HG03439 (cell line): ENCODE results near the gene GPC6.

Experiments used
- ATAC-seq: cut with Tn5 transposase; IDR thresholded peaks from one replicate; pipeline ENCODE4 v1.9.1; 2021; ENCODE audit warnings: mild to moderate bottlenecking, moderate library complexity; ENCODE audit not compliant: unreplicated experiment

Gene GPC6

DNA sequence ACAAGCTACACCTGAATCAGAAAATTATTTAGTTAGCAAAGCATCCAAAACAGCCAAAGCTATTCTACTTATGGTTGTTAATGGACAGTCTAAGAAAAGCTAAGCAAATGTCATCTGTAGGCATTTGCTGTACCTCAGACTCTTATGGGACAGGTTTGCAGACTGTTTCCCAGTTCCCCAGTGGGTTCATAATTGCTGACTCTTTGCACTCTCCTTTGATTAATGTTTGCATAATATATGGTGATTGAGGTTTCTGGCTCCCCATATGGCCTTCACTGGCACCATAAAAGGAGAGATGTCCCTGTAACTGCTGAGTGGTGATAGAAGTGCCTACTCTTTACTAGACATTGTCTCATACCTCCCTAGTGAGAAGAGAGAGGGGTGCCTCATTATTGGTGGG, 142.1 kb downstream of the GPC6 start:
- ATAC-seq = no peak

DNA sequence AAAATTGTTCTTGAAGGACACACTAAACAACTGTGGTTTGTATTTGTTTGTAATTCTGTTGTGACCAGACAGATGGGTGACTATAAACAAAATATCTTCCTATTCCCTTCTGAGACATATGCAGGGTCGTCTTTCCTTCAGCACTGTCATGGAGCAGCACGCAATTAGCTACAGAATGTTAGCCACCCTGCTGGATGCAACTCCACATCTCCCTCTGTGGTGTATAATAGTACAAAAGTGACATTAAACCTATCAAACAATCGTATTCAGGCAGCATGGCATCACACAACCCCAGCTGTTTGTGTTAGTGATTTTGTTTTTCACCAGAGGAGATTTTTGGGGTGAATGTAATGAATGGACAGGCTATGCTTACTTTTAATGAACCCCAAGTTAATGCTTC, 146.2 kb downstream of the GPC6 start:
- ATAC-seq = no peak

DNA sequence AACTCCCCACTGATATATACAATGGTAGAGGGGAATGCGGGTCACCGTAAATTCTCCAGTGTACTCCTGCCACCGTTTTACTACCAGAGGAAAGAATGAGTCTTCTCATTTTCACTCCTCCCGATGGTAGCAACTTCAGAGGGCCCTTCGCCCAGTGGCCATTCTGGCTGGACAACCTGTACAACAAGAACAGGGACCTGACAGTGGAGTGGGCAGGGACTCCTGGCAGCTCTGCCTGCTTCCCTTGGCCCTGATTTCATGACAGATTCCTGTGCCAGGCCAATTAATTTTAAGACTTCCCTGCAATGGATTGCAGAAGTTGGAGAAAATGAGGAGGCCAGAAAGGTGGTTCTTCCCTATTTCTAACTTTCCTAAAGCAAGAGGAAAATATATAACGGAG, 148.9 kb downstream of the GPC6 start:
- ATAC-seq = no peak

GRCh38 chr13:93377196-93377595, 150.6 kb downstream of the GPC6 start:
- ATAC-seq = no peak

DNA sequence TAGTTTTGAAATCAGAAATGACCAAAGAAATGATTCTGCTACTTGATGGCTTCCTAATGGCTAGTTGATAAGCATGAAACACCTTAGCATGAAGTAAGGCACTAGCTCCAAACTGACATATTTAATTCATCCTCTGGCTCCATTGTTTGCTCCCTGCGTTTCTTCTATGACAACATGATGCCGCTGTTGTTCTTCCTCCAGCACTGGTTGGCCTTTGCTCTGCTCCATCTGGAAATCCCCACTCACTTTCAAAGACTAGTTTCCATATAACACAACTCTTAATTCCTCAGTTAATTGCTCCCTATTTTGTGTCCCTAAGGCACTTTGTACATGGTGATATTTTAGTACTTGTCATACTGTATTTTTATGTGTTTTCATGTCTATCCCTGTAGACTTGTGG, 151.6 kb downstream of the GPC6 start:
- no peak for ATAC-seq

DNA sequence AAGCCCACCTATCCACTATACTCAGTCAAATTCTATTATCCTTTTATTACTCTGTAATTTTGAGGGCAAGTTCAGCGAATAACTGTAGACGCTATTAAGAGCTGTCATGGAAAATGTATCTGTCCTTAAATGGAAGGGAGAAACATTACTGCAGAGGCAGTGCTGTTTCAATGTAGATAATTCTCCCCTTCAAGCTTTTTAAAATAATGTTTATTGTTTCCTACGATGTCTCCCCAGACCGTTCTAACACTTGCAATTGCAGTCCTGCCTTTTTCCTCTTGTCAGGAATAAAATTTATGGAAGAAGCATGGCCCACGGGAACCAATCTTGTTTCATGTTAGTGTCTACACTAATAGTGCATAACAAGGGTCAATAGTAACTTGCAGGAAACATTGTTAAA, 159.5 kb downstream of the GPC6 start:
- no peak for ATAC-seq

GRCh38 chr13:93388701-93389100, 162.1 kb downstream of the GPC6 start:
- ATAC-seq = no peak

DNA sequence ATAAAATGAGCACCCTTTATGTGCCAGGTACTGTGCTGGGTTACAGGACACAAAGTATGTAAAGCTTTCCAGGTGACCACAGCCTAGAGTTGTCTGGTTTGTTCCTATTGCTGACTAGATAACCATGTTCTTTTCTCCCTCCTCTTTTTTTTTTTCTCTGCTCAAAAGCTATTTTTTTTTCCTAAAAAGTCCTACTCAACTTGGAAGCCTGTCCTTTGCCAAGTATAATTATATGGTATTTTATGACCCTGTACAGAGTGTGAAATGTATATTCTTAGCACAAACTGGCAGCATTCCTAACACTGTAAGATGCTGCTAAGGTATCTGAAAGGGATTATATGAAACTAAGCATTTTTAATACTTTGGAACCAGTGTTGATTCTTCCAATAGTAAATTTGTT, 171.0 kb downstream of the GPC6 start:
- ATAC-seq = no peak

DNA sequence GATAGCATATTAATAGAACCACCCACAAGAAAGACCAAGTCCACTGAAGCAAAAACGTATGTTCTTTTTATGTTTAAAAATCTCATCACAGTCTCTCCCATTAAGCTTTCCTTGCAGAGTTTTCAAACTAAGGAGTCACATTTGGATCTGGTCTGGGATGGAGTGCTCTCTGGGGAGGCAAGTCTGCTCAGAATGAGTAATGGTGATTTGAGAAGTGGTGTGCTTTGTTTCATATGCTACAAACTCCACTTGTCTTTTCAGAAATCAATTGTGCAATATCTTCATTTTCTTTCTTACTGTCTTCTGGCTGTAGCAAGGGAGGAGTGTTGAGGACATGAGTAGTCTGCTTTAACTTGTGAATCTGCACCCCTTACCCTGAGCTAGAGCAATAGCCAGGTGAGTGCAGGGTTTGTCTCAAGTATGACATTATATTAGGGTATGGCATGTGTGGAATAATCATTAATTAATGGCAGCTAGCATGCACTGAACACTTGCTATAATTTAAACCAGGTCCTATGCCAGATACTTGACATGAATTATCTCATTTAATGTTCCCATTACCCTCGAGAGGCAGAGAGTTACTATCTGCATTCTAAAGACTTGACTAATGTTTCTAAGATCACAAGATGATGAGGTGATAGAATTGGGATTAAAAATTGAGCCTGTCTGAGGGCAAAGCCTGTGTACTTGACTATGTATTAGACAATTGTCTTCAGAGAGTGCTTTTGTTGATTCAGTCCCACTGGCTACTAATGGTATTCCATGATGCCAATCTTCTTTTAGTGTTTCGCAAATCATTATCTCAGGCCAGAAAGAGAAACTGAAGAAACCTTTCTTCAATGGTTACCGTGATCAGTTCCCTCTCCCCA, 171.8 kb downstream of the GPC6 start:
- ATAC-seq = no peak

DNA sequence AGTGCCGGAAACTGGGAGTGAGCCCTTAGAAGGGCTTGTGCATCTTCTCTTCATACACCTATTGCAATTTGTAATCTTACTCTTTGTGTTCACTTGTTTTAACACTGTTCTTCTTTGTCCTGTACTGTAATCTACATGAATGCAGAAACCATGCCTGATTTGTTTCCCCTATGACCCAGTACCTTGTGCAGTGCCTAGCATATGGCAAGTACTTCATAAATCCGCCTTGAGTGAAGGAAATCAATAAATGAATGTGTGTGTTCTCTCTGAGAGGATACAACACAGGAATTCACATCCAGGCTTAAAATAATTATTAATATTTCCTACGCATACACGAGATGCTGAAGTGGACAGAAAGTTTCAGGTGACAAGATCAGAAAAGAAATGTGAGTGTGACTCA, 172.6 kb downstream of the GPC6 start:
- ATAC-seq = no peak

DNA sequence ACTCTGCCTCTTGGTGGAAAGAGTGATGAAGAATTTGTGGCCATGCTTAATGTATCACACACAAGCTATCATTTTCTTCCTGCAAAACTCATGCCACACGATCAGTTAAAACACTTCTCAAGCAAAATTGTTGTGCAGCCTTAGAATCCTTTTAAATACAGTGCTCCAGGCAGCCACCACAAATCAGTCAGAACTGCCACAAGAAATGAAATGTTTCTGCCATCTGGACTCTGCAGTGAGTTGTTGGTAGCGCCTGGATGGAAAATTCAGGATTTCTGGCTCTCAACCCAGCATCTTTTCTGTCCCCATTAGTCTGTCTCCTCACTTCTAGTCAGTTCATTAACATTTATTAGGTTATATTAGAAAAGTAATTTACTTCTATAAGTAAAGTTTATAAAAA, 179.5 kb downstream of the GPC6 start:
- ATAC-seq = no peak

GRCh38 chr13:93407551-93407950, 180.9 kb downstream of the GPC6 start:
- ATAC-seq = no peak

DNA sequence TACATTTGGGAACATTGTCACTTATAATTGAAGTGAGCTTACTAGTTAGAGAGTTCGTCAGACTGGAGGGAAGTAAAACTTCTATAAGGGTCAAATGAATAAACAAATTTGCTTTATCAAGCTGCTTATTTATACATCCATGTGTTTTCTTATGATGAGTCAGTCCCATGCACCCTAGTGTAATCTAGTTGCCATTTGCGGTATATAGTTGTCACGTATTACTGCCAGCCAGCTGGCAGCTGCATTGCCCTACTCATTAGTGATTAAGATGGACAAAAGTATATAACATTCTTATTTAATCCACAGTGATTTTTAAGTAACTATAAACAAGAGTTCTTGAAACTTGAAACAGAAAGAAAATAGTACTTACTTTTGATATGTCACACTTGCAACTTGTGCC, 182.4 kb downstream of the GPC6 start:
- no peak for ATAC-seq

DNA sequence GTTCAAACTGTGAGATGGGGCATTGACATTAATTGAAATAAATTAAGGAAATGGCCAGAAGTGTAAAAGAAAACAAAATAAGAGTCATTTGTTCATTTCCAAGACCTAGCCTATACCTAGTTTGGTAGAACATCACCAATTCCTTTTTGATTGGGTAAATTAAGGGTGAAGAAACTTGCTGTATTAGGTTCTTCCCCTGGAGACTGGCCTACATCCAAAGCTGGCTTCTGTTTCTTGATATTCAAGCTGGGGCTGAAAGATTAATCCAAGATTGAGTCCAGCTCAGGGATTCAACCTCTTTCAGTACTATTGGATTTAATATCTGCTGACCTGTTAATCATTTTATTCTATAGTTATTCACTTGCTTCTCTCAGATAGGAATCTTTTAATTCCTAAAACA, 183.2 kb downstream of the GPC6 start:
- ATAC-seq = no peak

DNA sequence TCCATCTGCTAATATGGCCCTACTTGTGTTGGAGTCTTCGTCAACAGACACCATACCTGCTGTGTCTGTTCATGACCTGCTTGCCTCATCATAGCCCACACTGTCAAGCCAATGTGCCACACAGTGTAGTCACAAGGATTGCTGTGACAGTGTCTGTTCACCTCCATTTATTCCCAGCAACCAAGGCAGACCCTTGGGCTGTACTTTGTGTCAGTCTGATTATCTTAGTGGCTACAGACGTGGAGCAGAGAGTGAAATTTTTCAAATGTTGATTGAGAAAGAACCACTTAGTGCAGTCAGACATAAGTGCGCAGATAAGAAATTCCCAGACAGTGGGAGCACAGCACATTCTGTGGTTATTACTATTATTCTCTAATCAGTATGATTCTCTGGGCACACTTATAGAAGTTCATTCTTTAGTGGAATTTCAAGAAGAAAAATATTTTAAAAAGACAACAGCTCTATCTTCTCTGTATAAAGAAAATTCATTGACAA, 184.6 kb downstream of the GPC6 start:
- ATAC-seq = no peak

- no peak for ATAC-seq
Measured at GRCh38 chr13:93412676-93413075, 186.1 kb downstream of the GPC6 start.

DNA sequence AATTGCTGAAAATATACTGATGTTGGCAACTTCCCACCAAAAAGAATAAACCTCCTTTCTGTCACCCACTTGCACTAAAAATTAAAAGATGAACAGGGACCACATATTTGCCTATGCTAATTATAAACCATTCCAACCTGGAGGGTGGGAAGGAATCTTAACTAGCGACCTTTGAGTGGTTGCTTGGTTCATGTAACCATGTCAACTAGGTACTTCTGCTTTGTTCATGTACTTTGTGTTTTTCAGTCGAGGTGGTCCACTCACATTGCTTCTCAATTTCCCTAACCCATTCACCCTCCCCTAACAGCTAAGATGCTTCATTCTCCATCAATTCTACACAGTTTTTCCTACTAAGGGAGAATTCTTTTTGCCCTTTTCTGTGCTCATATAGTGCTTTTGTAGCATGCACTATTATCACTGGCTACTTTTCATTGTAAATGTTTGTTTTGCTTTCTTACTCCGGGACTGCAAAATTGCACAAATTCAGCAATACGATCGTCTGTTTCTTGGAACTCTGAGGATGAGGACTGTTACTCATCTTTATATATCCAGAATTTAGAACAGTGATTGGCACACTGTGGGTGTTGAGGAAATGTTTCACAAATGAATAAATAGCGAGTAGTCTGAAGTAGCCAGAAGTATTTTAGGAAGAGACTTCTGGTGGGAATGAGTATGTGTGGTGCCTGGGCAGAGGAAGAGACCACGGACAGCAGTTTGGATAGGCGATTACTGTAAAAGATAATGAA, 187.5 kb downstream of the GPC6 start:
- ATAC-seq = no peak

- no peak for ATAC-seq
Measured at GRCh38 chr13:93416736-93417355, 190.2 kb downstream of the GPC6 start.

DNA sequence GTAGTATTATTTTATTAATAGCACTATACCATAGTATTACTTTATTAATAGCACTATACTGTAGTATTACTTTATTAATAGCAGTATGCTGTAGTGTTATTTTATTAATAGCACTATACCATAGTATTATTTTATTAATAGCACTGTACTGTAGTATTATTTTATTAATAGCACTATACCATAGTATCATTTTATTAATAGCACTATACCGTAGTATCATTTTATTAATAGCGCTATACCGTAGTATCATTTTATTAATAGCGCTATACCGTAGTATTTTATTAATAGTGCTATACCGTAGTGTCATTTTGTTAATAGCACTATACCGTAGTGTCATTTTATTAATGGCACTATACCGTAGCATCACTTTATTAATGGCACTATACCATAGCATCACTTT, 191.8 kb downstream of the GPC6 start:
- no peak for ATAC-seq

- ATAC-seq = no peak
Measured at GRCh38 chr13:93420206-93420605, 193.6 kb downstream of the GPC6 start.

GRCh38 chr13:93420887-93421286, 194.3 kb downstream of the GPC6 start:
- ATAC-seq = no peak
